Prostate gland (tissue), 2 donors: ENCODE measurements around the gene ALDH8A1. TPM values are rescaled to one million over a fixed set of nuclear protein-coding genes. Genes with fewer than 3 reads are reported as not detected.

Source experiments
- DNase-seq: peaks from one replicate; pipeline ENCODE4 v3.0.0-alpha.2; 2019; ENCODE audit warnings: low spot score
- H3K27ac ChIP-seq, 2 donors: fragments of 200-600 bp; sonication (generic); 2 replicates each; pipeline ENCODE4 v1.5.1; 2017 to 2019
- H3K27me3 ChIP-seq: fragments of 200-600 bp; sonication (generic); replicated peaks from 2 replicates; pipeline ENCODE4 v1.5.1; 2019; ENCODE audit not compliant: insufficient read depth
- H3K36me3 ChIP-seq, 2 donors: fragments of 200-600 bp; sonication (generic); 1 replicate in 1 of 2; 2 replicates in 1 of 2; pipeline versions ENCODE4 v1.5.1 to v1.8.1; 2017 to 2019
- H3K4me1 ChIP-seq: fragments of 200-600 bp; sonication (generic); replicated peaks from 2 replicates; pipeline ENCODE4 v1.5.1; 2019
- H3K4me3 ChIP-seq, 2 donors: fragments of 200-600 bp; sonication (generic); 2 replicates each; pipeline ENCODE4 v1.5.1; 2017 to 2019
- H3K9me3 ChIP-seq: fragments of 200-600 bp; sonication (generic); 2 replicates; pipeline ENCODE4 v1.5.1; 2017
- CTCF ChIP-seq, 4 experiments: fragments of 200-600 bp in 2 of 4; fragments of 450-650 bp in 2 of 4; sonication (generic) in 2 of 4; IDR thresholded peaks; 1 replicate in 3 of 4; 2 replicates in 1 of 4; pipeline ENCODE4 v1.5.1; 2016 to 2019; ENCODE audit warnings: antibody characterized with exemption in 4 of 4, mild to moderate bottlenecking in 2 of 4, moderate library complexity in 2 of 4
- POLR2A ChIP-seq: fragments of 450-650 bp; IDR thresholded peaks from one replicate; pipeline ENCODE4 v1.6.1; 2016; ENCODE audit warnings: antibody characterized with exemption, mild to moderate bottlenecking
- POLR2AphosphoS5 ChIP-seq: sonication (generic); formaldehyde crosslinking; IDR thresholded peaks from one replicate; pipeline ENCODE4 v1.6.1; 2017; ENCODE audit warnings: antibody characterized with exemption
- WGBS: methylation state at CpG from one replicate; pipeline ENCODE4 v1.1.5; 2018; 5-methylcytosine and 5-hydroxymethylcytosine counted together
- intact Hi-C: fragments of 100-400 bp; cut with DNase I; formaldehyde crosslinking; loops from one replicate; pipeline ENCODE4 v1.14.2; 2022
- total RNA-seq, 2 donors: library from RNA; depleted of rRNA; stranded (reverse); fragments of >200 nt; gene quantifications; one replicate each; pipeline ENCODE4 v1.1.0, GENCODE V29; 2016

The ALDH8A1 gene
- total RNA-seq, 2 donors from 2014 or later = 7.6 TPM; not detected in 1

GRCh38 chr6:134948142-134948541, 1.8 kb downstream of the ALDH8A1 start:
- no peak for TF ChIP-seq POLR2A
- TF ChIP-seq CTCF (IDR thresholded peaks at IDR 0.05) = no peak
- no peak for TF ChIP-seq POLR2AphosphoS5
- intact Hi-C loops = no loop called here
- H3K27me3 ChIP-seq = no peaks in the 10 kb centered on the region
- H3K36me3 ChIP-seq = no peaks in the 10 kb centered on the region
- no peak for DNase-seq
- no peaks in the 10 kb centered on the region for H3K9me3 ChIP-seq
- H3K27ac ChIP-seq = no peak overlapping the region
- no peaks in the 10 kb centered on the region for H3K4me1 ChIP-seq
- H3K4me3 ChIP-seq = no peak overlapping the region

DNA sequence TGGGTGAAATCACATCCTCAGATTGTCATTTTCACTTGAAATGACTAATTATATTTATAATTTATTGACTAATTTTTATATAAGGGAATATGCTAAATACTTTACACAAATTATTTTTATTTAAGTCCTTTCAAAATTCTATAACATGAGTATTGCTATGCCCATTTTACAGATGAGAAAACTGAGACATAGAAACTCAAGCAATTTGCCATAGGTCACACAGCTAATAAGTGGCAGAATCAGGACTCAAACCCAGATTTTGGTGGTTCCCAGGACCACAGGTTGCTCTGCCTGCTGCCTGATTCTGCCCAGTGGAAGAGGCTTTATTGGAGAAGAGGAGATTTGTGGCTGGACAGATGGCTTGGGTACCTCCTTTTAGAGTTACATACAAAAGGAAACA, 4.9 kb downstream of the ALDH8A1 start:
- H3K36me3 ChIP-seq = no peaks in the 10 kb centered on the region
- H3K4me1 ChIP-seq = no peaks in the 10 kb centered on the region
- no peaks in the 10 kb centered on the region for H3K27me3 ChIP-seq
- TF ChIP-seq POLR2A (no peak), CTCF (IDR thresholded peaks at IDR 0.05) (no peak), POLR2AphosphoS5 (no peak)
- DNase-seq = no peak
- no peak overlapping the region for H3K27ac ChIP-seq
- H3K4me3 ChIP-seq = no peak overlapping the region
- no peaks in the 10 kb centered on the region for H3K9me3 ChIP-seq
- intact Hi-C loops = no loop called here

GRCh38 chr6:134943522-134944111, 6.3 kb downstream of the ALDH8A1 start:
- no peaks in the 10 kb centered on the region for H3K4me1 ChIP-seq
- intact Hi-C loops = loop anchor here (5.0 kb wide), 2 partner anchors 771 to 786 kb away; no protein-coding TSS in a partner anchor
- H3K4me3 ChIP-seq = no peak overlapping the region
- H3K27me3 ChIP-seq = no peaks in the 10 kb centered on the region
- no peaks in the 10 kb centered on the region for H3K9me3 ChIP-seq
- 98% methylated on average over 9 of the region's 9 CpGs for WGBS
- DNase-seq = no peak
- H3K27ac ChIP-seq = no peak overlapping the region
- H3K36me3 ChIP-seq = no peaks in the 10 kb centered on the region
- TF ChIP-seq POLR2AphosphoS5 (no peak), CTCF (IDR thresholded peaks at IDR 0.05) (no peak), POLR2A (no peak)

- Histone ChIP-seq H3K36me3 (no peaks in the 10 kb centered on the region), H3K4me1 (no peaks in the 10 kb centered on the region), H3K27me3 (no peaks in the 10 kb centered on the region), H3K4me3 (no peak overlapping the region), H3K27ac (no peak overlapping the region), H3K9me3 (no peaks in the 10 kb centered on the region)
- no peak for TF ChIP-seq CTCF (IDR thresholded peaks at IDR 0.05)
- no peak for TF ChIP-seq POLR2AphosphoS5
- no peak for TF ChIP-seq POLR2A
- DNase-seq = no peak
- 76% methylated on average over 5 of the region's 5 CpGs for WGBS
- intact Hi-C loops = no loop called here
These were observed 11.0 kb downstream of the ALDH8A1 start for GRCh38 chr6:134938896-134939295.

DNA sequence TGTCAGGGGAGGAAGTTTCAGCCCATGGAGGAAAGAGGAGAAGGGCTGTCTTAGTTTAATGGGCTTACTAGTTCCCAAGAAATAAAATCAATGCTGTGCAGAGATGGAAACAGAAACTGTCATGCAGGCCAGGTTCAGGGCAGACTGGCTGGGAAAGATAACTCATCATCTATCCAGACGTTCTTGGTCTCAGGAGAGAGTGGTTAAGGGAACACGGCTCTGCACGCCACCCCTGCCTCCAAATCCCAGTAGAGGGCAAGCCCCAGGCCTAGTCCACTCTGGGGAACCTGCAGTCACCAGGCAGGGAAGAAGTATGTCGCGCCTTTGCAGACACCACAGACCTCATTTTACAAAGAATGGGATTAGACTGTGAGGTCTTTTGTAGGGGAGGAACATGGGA, 12.5 kb downstream of the ALDH8A1 start:
- H3K9me3 ChIP-seq = no peaks in the 10 kb centered on the region
- 81% methylated on average over 5 of the region's 5 CpGs for WGBS
- intact Hi-C loops = no loop called here

More for the DNA sequence above, 12.5 kb downstream of the ALDH8A1 start:
- H3K4me1 ChIP-seq = no peaks in the 10 kb centered on the region
- DNase-seq = no peak
- H3K36me3 ChIP-seq = no peaks in the 10 kb centered on the region
- no peak for TF ChIP-seq POLR2A
- TF ChIP-seq POLR2AphosphoS5 = no peak
- TF ChIP-seq CTCF (IDR thresholded peaks at IDR 0.05) = no peak
- H3K27me3 ChIP-seq = no peaks in the 10 kb centered on the region
- H3K4me3 ChIP-seq = no peak overlapping the region
- H3K27ac ChIP-seq = no peak overlapping the region
